Stomach smooth muscle (tissue), 2 donors: ENCODE data around the gene KCNK13.

Experiments
- H3K27ac ChIP-seq: one replicate; pipeline ENCODE4 v1.7.0; 2013; ENCODE audit warnings: mild to moderate bottlenecking, low read length, inconsistent platforms
- H3K27me3 ChIP-seq, 2 donors: one replicate each; pipeline ENCODE4 v1.7.0; 2013; ENCODE audit warnings: low read length in 2 of 2; ENCODE audit not compliant: insufficient read depth in 2 of 2, control insufficient read depth in 1 of 2
- H3K36me3 ChIP-seq, 2 donors: one replicate each; pipeline ENCODE4 v1.7.0; 2013; ENCODE audit warnings: low read length in 2 of 2; ENCODE audit not compliant: control insufficient read depth in 2 of 2, insufficient read depth in 2 of 2
- H3K4me1 ChIP-seq: one replicate; pipeline ENCODE4 v1.7.0; 2013; ENCODE audit warnings: low read length; ENCODE audit not compliant: control insufficient read depth, insufficient read depth
- H3K4me3 ChIP-seq, 2 donors: one replicate each; pipeline ENCODE4 v1.7.0; 2013; ENCODE audit warnings: low read length in 2 of 2
- H3K9ac ChIP-seq, 2 donors: one replicate each; pipeline ENCODE4 v1.7.0; 2013; ENCODE audit warnings: low read length in 2 of 2, mild to moderate bottlenecking in 1 of 2
- H3K9me3 ChIP-seq, 2 donors: one replicate each; pipeline ENCODE4 v1.7.0; 2013; ENCODE audit warnings: low read length in 2 of 2; ENCODE audit not compliant: control insufficient read depth in 2 of 2
- donor health status: healthy.
- donor health status: Pancreatic carcinoma.

KCNK13 gene

GRCh38 chr14:90126260-90126659 lies 64.5 kb downstream of the KCNK13 start:
- H3K4me1 ChIP-seq = no peaks in the 10 kb centered on the region
- no peak overlapping the region for H3K9ac ChIP-seq
- H3K27ac ChIP-seq = no peak overlapping the region
- no peak overlapping the region for H3K4me3 ChIP-seq
- H3K9me3 ChIP-seq = no peaks in the 10 kb centered on the region
- H3K27me3 ChIP-seq = peaks cover 0 to 2% of the 10 kb centered on the region in 2 donors
- H3K36me3 ChIP-seq = no peaks in the 10 kb centered on the region

- H3K9me3 ChIP-seq = no peaks in the 10 kb centered on the region
- H3K4me1 ChIP-seq = no peaks in the 10 kb centered on the region
- H3K4me3 ChIP-seq = no peak overlapping the region
- H3K9ac ChIP-seq = no peak overlapping the region
- H3K27ac ChIP-seq = no peak overlapping the region
- H3K27me3 ChIP-seq = peaks cover 0 to 3% of the 10 kb centered on the region in 2 donors
- H3K36me3 ChIP-seq = no peaks in the 10 kb centered on the region
These were observed 71.2 kb downstream of the KCNK13 start for GRCh38 chr14:90132821-90133570.

- Histone ChIP-seq H3K27ac (no peak overlapping the region), H3K4me1 (no peaks in the 10 kb centered on the region), H3K9ac (no peak overlapping the region)
These were observed 75.1 kb downstream of the KCNK13 start for GRCh38 chr14:90136904-90137303.

GRCh38 chr14:90137807-90138206 lies 76.0 kb downstream of the KCNK13 start:
- H3K4me1 ChIP-seq = no peaks in the 10 kb centered on the region
- H3K27ac ChIP-seq = no peak overlapping the region
- no peaks in the 10 kb centered on the region for H3K27me3 ChIP-seq
- no peaks in the 10 kb centered on the region for H3K36me3 ChIP-seq
- H3K9me3 ChIP-seq = no peaks in the 10 kb centered on the region
- no peak overlapping the region for H3K4me3 ChIP-seq
- no peak overlapping the region for H3K9ac ChIP-seq

More at GRCh38 chr14:90136904-90137303, 75.1 kb downstream of the KCNK13 start:
- no peak overlapping the region for H3K4me3 ChIP-seq
- no peaks in the 10 kb centered on the region for H3K9me3 ChIP-seq
- no peaks in the 10 kb centered on the region for H3K36me3 ChIP-seq
- H3K27me3 ChIP-seq = no peaks in the 10 kb centered on the region

GRCh38 chr14:90139199-90139598 lies 77.4 kb downstream of the KCNK13 start:
- Histone ChIP-seq H3K9ac (no peak overlapping the region), H3K9me3 (no peaks in the 10 kb centered on the region), H3K27me3 (no peaks in the 10 kb centered on the region), H3K4me1 (no peaks in the 10 kb centered on the region), H3K4me3 (no peak overlapping the region), H3K36me3 (no peaks in the 10 kb centered on the region), H3K27ac (no peak overlapping the region)

- H3K9me3 ChIP-seq = no peaks in the 10 kb centered on the region
- no peaks in the 10 kb centered on the region for H3K27me3 ChIP-seq
These were observed 78.6 kb downstream of the KCNK13 start for GRCh38 chr14:90140298-90140955.

GRCh38 chr14:90140956-90141316 lies 79.1 kb downstream of the KCNK13 start:
- Histone ChIP-seq H3K27me3 (no peaks in the 10 kb centered on the region), H3K4me1 (no peaks in the 10 kb centered on the region), H3K27ac (no peak overlapping the region), H3K9me3 (no peaks in the 10 kb centered on the region), H3K9ac (no peak overlapping the region), H3K36me3 (no peaks in the 10 kb centered on the region), H3K4me3 (no peak overlapping the region)

More at GRCh38 chr14:90140298-90140955, 78.6 kb downstream of the KCNK13 start:
- H3K9ac ChIP-seq = no peak overlapping the region
- no peak overlapping the region for H3K4me3 ChIP-seq
- no peak overlapping the region for H3K27ac ChIP-seq
- H3K36me3 ChIP-seq = no peaks in the 10 kb centered on the region
- no peaks in the 10 kb centered on the region for H3K4me1 ChIP-seq

GRCh38 chr14:90153429-90153828 lies 91.6 kb downstream of the KCNK13 start:
- Histone ChIP-seq H3K4me3 (no peak overlapping the region), H3K36me3 (no peaks in the 10 kb centered on the region), H3K4me1 (no peaks in the 10 kb centered on the region), H3K27me3 (peaks cover 0 to 3% of the 10 kb centered on the region in 2 donors), H3K9ac (no peak overlapping the region), H3K9me3 (no peaks in the 10 kb centered on the region), H3K27ac (no peak overlapping the region)

GRCh38 chr14:90154110-90154509 lies 92.3 kb downstream of the KCNK13 start:
- H3K27me3 ChIP-seq = peaks cover 0 to 3% of the 10 kb centered on the region in 2 donors
- no peaks in the 10 kb centered on the region for H3K36me3 ChIP-seq
- H3K9ac ChIP-seq = no peak overlapping the region
- no peaks in the 10 kb centered on the region for H3K9me3 ChIP-seq
- H3K4me1 ChIP-seq = peaks cover under 1% of the 10 kb centered on the region
- H3K4me3 ChIP-seq = no peak overlapping the region
- H3K27ac ChIP-seq = no peak overlapping the region

- no peaks in the 10 kb centered on the region for H3K9me3 ChIP-seq
- no peak overlapping the region for H3K9ac ChIP-seq
- H3K4me1 ChIP-seq = peaks cover 4% of the 10 kb centered on the region
- peaks cover 0 to 2% of the 10 kb centered on the region in 2 donors for H3K27me3 ChIP-seq
- no peak overlapping the region for H3K4me3 ChIP-seq
- no peak overlapping the region for H3K27ac ChIP-seq
- no peaks in the 10 kb centered on the region for H3K36me3 ChIP-seq
These were observed 97.4 kb downstream of the KCNK13 start for GRCh38 chr14:90159146-90159545.

GRCh38 chr14:90159688-90160087 lies 97.9 kb downstream of the KCNK13 start:
- peaks cover 4% of the 10 kb centered on the region for H3K4me1 ChIP-seq
- H3K4me3 ChIP-seq = no peak overlapping the region
- H3K27me3 ChIP-seq = peaks cover 0 to 2% of the 10 kb centered on the region in 2 donors
- H3K9me3 ChIP-seq = no peaks in the 10 kb centered on the region
- H3K9ac ChIP-seq = no peak overlapping the region
- no peak overlapping the region for H3K27ac ChIP-seq
- no peaks in the 10 kb centered on the region for H3K36me3 ChIP-seq
